NT2/D1 (cell line): ENCODE measurements around the gene SLC9A8.

ENCODE experiments used
- SUZ12 ChIP-seq: IDR thresholded peaks from 2 replicates; pipeline ENCODE4 v1.6.1; 2011; ENCODE audit not compliant: insufficient read length, insufficient read depth; ENCODE audit errors: extremely low read depth
- ZNF274 ChIP-seq: IDR thresholded peaks from 2 replicates; pipeline ENCODE4 v1.6.1; 2011; ENCODE audit warnings: mild to moderate bottlenecking, low read depth, low read length

DNA sequence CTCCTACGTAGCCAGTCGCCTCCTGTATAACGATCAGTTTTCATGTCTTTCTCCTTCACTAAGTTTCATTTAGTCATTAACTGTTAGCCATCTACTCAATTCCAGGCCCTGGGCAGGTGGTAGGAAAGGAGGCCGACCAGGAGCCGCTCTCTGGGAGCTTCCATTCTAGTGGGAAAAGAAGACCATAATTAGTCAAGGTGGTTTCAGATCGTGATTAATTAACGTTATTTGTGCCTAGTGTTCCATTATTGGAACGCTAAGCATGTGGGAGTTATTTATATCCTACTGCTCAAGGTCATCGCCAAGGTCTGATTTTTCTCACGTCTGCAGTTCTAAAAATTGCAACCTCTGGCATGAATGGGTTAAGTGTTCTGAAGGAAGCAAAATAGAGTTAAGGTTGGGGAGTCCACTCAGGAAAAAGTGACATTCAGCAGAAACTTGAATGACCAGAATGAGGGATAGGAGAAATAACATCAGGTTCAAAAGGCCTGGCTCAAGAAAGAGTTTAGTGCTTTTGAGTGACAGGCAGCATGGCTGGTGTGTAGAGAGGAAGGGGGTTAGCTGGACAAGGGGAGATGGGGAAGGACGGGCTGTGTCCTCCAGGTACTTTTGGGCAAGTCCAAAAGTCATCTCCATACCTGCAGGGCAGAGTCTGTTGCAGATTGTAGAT, 812 bp downstream of the SLC9A8 start:
- TF ChIP-seq ZNF274 (no peak), SUZ12 (no peak)
